WERI-Rb-1 (cell line): ENCODE measurements around the gene FER1L5.
"Not testable (repeated sequence)": the region's sequence is repeated elsewhere in the genome, so short reads cannot be mapped to it uniquely, and the experiment has no call there.

Source experiments
- DNase-seq: peaks from one replicate; pipeline ENCODE4 v3.0.0-alpha.2; 2020
- H3K27ac ChIP-seq: fragments of 250-450 bp; sonication (Bioruptor Pico); 2 replicates; pipeline ENCODE4 v1.5.1; 2020; ENCODE audit warnings: mild to moderate bottlenecking, moderate library complexity
- H3K27me3 ChIP-seq: fragments of 250-450 bp; sonication (Bioruptor Pico); 2 replicates; pipeline ENCODE4 v1.5.1; 2021; ENCODE audit warnings: mild to moderate bottlenecking, low read depth, moderate library complexity; ENCODE audit not compliant: insufficient read depth, severe bottlenecking
- H3K36me3 ChIP-seq: fragments of 250-450 bp; sonication (Bioruptor Pico); 2 replicates; pipeline ENCODE4 v1.5.1; 2020; ENCODE audit warnings: mild to moderate bottlenecking, moderate library complexity
- H3K4me3 ChIP-seq: 2 replicates; pipeline ENCODE4 v1.5.1; 2011; ENCODE audit warnings: low read depth, mild to moderate bottlenecking, control low read depth, low read length
- H3K9me3 ChIP-seq: fragments of 250-450 bp; sonication (Bioruptor Pico); 2 replicates; pipeline ENCODE4 v1.5.1; 2021; ENCODE audit warnings: mild to moderate bottlenecking, moderate library complexity; ENCODE audit not compliant: severe bottlenecking
- CTCF ChIP-seq: IDR thresholded peaks from 2 replicates; pipeline ENCODE4 v1.5.1; 2011; ENCODE audit warnings: low read depth, mild to moderate bottlenecking, control low read depth, inconsistent platforms, low read length

Gene FER1L5

GRCh38 chr2:96651793-96652192 is 9.2 kb downstream of the FER1L5 start:
- DNase-seq, result no peak
- no peaks in the 10 kb centered on the region for H3K27me3 ChIP-seq

GRCh38 chr2:96654791-96655190 is 12.2 kb downstream of the FER1L5 start:
- H3K27ac ChIP-seq, DNase-seq, H3K4me3 ChIP-seq, H3K9me3 ChIP-seq, H3K27me3 ChIP-seq, H3K36me3 ChIP-seq: not testable (repeated sequence)

More at GRCh38 chr2:96651793-96652192, 9.2 kb downstream of the FER1L5 start:
- Histone ChIP-seq H3K27ac (no peak overlapping the region), H3K36me3 (no peaks in the 10 kb centered on the region), H3K4me3 (no peak overlapping the region), H3K9me3 (no peaks in the 10 kb centered on the region)
- no peak for TF ChIP-seq CTCF

- Histone ChIP-seq H3K9me3 (no peaks in the 10 kb centered on the region), H3K36me3 (no peaks in the 10 kb centered on the region), H3K27ac (no peak overlapping the region), H3K4me3 (no peak overlapping the region), H3K27me3 (no peaks in the 10 kb centered on the region)
- no peak for DNase-seq
- TF ChIP-seq CTCF, result no peak
These were observed 13.0 kb downstream of the FER1L5 start for GRCh38 chr2:96655526-96655925.

GRCh38 chr2:96656540-96656939 is 14.0 kb downstream of the FER1L5 start:
- no peaks in the 10 kb centered on the region for H3K36me3 ChIP-seq
- no peaks in the 10 kb centered on the region for H3K27me3 ChIP-seq
- no peak for TF ChIP-seq CTCF
- H3K4me3 ChIP-seq, result no peak overlapping the region
- H3K27ac ChIP-seq, result no peak overlapping the region
- H3K9me3 ChIP-seq, result no peaks in the 10 kb centered on the region
- DNase-seq, result no peak

- Histone ChIP-seq H3K9me3 (peaks cover 5% of the 10 kb centered on the region), H3K4me3 (no peak overlapping the region), H3K27ac (no peak overlapping the region), H3K27me3 (no peaks in the 10 kb centered on the region), H3K36me3 (no peaks in the 10 kb centered on the region)
- DNase-seq, result no peak
- no peak for TF ChIP-seq CTCF
These were observed 18.8 kb downstream of the FER1L5 start for GRCh38 chr2:96661324-96661723.

- Histone ChIP-seq H3K9me3 (peaks cover 5% of the 10 kb centered on the region), H3K4me3 (no peak overlapping the region), H3K27ac (no peak overlapping the region), H3K27me3 (no peaks in the 10 kb centered on the region), H3K36me3 (no peaks in the 10 kb centered on the region)
- no peak for DNase-seq
- no peak for TF ChIP-seq CTCF
These were observed 19.8 kb downstream of the FER1L5 start for GRCh38 chr2:96662360-96662759.
